ENCODE results near the gene RUFY4.

Gene RUFY4

DNA sequence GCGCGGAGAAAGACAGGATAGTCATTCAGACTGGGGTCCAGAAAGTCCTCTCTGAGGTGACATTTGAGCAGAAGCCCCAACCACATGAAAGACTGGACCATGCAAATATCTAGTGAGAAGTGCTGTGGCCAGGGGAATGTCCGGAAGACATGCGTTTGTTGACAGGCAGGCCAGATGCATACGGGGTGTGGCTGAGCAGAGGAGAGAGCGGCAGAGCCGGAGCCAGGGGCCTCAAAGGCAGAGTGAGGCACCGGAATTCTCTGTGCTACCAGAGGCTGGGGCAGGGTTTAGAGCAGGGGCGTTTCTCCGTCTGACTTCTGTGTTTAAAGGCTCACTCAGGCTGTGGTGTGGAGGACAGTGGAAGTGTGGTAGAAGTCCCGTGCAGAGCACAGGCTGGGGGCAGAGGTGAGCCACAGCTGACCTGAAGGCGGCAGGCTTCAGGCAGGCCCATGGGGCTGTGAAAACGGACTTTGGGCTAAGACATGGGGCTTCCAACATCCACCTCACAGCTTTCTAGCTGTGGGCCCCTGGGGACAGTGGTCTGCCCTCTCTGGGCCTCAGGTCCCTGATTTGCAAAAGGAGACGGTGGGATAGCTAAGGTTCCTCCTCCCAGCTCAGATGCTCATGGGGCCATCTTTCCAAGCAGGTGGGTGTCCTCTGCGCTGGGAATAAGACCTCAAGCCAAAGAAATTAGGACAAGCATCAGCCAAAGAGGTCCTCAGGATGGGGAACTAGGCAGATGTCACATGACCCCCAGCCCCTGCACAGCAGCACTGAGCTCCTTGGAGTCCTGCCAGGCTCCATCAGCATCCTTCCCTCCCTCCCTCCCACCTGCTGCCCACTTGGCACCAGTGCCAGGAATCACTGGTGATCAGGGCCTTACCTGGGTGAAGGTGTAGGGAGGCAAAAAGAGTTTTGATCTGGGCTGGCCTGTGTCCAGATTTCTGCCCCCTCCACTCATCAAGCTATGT is 11.2 kb downstream of the RUFY4 start:
- TF ChIP-seq, protein P1, sequence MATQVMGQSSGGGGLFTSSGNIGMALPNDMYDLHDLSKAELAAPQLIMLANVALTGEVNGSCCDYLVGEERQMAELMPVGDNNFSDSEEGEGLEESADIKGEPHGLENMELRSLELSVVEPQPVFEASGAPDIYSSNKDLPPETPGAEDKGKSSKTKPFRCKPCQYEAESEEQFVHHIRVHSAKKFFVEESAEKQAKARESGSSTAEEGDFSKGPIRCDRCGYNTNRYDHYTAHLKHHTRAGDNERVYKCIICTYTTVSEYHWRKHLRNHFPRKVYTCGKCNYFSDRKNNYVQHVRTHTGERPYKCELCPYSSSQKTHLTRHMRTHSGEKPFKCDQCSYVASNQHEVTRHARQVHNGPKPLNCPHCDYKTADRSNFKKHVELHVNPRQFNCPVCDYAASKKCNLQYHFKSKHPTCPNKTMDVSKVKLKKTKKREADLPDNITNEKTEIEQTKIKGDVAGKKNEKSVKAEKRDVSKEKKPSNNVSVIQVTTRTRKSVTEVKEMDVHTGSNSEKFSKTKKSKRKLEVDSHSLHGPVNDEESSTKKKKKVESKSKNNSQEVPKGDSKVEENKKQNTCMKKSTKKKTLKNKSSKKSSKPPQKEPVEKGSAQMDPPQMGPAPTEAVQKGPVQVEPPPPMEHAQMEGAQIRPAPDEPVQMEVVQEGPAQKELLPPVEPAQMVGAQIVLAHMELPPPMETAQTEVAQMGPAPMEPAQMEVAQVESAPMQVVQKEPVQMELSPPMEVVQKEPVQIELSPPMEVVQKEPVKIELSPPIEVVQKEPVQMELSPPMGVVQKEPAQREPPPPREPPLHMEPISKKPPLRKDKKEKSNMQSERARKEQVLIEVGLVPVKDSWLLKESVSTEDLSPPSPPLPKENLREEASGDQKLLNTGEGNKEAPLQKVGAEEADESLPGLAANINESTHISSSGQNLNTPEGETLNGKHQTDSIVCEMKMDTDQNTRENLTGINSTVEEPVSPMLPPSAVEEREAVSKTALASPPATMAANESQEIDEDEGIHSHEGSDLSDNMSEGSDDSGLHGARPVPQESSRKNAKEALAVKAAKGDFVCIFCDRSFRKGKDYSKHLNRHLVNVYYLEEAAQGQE (IDR thresholded peaks at IDR 0.05; ENCODE audit: insufficient read depth in 1 of 2, low read depth in 2 of 2, low read length in 2 of 2): no peak
- TF ChIP-seq SIN3A (IDR thresholded peaks at IDR 0.05; ENCODE audit: borderline replicate concordance, insufficient read depth, low read length) (no peak), POLR2AphosphoS5 (IDR thresholded peaks at IDR 0.05; ENCODE audit: low read depth, low read length) (no peak), TAF1 (IDR thresholded peaks at IDR 0.05; ENCODE audit: borderline replicate concordance, insufficient read depth, low read length) (no peak), FOXP2 (optimal IDR thresholded peaks at IDR 0.05; ENCODE audit: borderline replicate concordance, extremely low read depth, extremely low read length, insufficient read depth) (no peak)

DNA sequence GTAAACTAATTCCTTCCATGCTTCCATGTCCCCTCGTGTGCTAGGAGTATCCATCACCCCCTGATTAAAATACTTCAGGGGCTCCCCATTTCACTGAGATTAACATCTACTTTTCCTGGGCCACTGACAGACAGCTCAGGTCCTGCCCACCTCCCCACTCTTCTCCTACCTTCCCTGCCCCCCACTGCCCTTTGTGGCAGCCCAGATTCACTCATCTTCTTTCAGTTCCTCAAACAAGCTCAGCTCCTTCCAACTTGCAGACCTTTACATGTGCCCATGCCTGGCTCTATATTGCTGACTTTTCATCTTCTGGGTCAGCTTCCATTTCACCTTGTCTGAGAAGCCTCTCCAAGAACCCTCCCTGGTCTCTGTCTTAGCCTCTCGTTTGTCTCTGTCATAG is 12.0 kb downstream of the RUFY4 start:
- TF ChIP-seq SIN3A (IDR thresholded peaks at IDR 0.05; ENCODE audit: borderline replicate concordance, insufficient read depth, low read length): no peak
- TF ChIP-seq, protein P1 (IDR thresholded peaks at IDR 0.05; ENCODE audit: insufficient read depth in 1 of 2, low read depth in 2 of 2, low read length in 2 of 2): no peak
- no peak for TF ChIP-seq POLR2AphosphoS5 (IDR thresholded peaks at IDR 0.05; ENCODE audit: low read depth, low read length)
- no peak for TF ChIP-seq FOXP2 (optimal IDR thresholded peaks at IDR 0.05; ENCODE audit: borderline replicate concordance, extremely low read depth, extremely low read length, insufficient read depth)
- no peak for TF ChIP-seq TAF1 (IDR thresholded peaks at IDR 0.05; ENCODE audit: borderline replicate concordance, insufficient read depth, low read length)

DNA sequence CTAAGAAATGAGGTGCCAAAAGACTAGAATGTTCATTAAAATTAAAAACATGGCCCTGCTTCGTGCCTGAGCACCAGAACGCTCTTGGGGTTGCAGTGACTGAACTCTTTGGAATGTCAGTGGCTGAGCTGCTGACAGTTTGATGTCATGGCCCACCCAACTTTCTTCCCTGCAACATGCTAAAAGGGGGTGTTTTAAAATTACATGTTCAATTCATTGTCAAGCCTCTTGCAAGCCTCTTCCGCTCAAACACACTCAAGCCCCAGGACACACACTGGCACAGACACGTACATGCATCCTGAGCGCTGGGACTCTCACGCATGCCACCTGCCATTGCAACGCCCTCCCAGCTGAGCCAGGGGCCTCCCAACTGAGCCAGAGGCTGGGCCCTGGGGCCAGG is 12.6 kb downstream of the RUFY4 start:
- TF ChIP-seq, protein P1 (IDR thresholded peaks at IDR 0.05; ENCODE audit: insufficient read depth in 1 of 2, low read depth in 2 of 2, low read length in 2 of 2): no peak
- TF ChIP-seq SIN3A (IDR thresholded peaks at IDR 0.05; ENCODE audit: borderline replicate concordance, insufficient read depth, low read length) (no peak), TAF1 (IDR thresholded peaks at IDR 0.05; ENCODE audit: borderline replicate concordance, insufficient read depth, low read length) (no peak), POLR2AphosphoS5 (IDR thresholded peaks at IDR 0.05; ENCODE audit: low read depth, low read length) (no peak), FOXP2 (optimal IDR thresholded peaks at IDR 0.05; ENCODE audit: borderline replicate concordance, extremely low read depth, extremely low read length, insufficient read depth) (no peak)

DNA sequence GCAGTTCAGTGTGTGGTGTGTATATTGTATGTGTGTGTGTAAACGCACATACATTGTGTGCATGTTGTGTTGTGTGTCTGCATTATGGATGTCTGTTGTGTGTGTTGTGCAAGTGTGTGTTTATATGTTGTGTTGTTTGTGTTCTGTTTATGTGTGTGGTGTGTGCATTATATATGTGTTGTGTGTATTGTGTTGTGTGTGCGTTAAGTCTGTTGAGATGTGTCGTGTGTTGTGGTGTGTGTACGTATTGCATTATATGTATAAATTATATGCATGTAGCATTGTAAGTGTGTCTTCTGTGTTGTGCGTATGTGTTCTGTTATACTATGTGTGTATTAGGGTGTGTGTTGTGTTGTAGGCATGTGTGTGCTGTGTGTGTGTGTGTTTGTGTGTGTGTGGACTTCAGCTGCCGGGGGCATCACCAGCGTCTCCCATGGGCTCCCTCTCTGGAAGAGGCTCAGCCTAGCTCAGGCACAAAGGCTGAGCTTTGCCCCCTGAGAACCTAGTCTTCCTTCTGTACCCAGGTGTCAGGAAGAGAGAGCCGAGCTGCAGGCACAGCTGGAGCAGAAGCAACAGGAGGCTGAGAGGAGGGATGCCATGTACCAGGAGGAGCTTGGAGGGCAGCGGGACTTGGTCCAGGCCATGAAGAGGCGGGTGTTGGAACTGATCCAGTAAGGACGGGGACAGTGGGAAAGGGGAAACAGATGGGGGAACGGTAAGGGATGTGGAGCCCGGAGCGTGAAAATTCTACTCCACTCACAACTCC is 13.7 kb downstream of the RUFY4 start:
- TF ChIP-seq SIN3A (IDR thresholded peaks at IDR 0.05; ENCODE audit: borderline replicate concordance, insufficient read depth, low read length) (no peak), FOXP2 (optimal IDR thresholded peaks at IDR 0.05; ENCODE audit: borderline replicate concordance, extremely low read depth, extremely low read length, insufficient read depth) (no peak), POLR2AphosphoS5 (IDR thresholded peaks at IDR 0.05; ENCODE audit: low read depth, low read length) (no peak), TAF1 (IDR thresholded peaks at IDR 0.05; ENCODE audit: borderline replicate concordance, insufficient read depth, low read length) (no peak)
- TF ChIP-seq, protein P1 (IDR thresholded peaks at IDR 0.05; ENCODE audit: insufficient read depth in 1 of 2, low read depth in 2 of 2, low read length in 2 of 2): no peak
